Progenitor cell of endocrine pancreas (in vitro differentiated cells): ENCODE measurements around the gene ANKRD60. TPM values are rescaled to one million over a fixed set of nuclear protein-coding genes. Genes with fewer than 3 reads are reported as not detected.

Experiments used
- DNase-seq: peaks from one replicate; pipeline ENCODE4 v3.0.0; 2021; ENCODE audit warnings: low spot score; ENCODE audit not compliant: unreplicated experiment
- H3K27ac Mint-ChIP-seq: 2 replicates; pipeline ENCODE4 v1.8.0; 2021; ENCODE audit warnings: mild to moderate bottlenecking, moderate library complexity, mixed read lengths
- H3K27me3 Mint-ChIP-seq: 2 replicates; pipeline ENCODE4 v1.8.0; 2021; ENCODE audit warnings: mixed read lengths
- H3K36me3 Mint-ChIP-seq: 2 replicates; pipeline ENCODE4 v1.8.0; 2022; ENCODE audit warnings: mixed read lengths; ENCODE audit not compliant: insufficient read depth
- H3K4me1 Mint-ChIP-seq: 2 replicates; pipeline ENCODE4 v1.8.0; 2021; ENCODE audit warnings: low read depth, mixed read lengths
- H3K4me3 Mint-ChIP-seq: 2 replicates; pipeline ENCODE4 v1.8.0; 2021; ENCODE audit warnings: low read depth, mild to moderate bottlenecking, moderate library complexity, mixed read lengths
- H3K9me3 Mint-ChIP-seq: 2 replicates; pipeline ENCODE4 v1.8.0; 2021; ENCODE audit warnings: low read depth, mixed read lengths
- CTCF ChIP-seq: fragments of 200-600 bp; sonication (generic); IDR thresholded peaks from one replicate; pipeline ENCODE4 v1.5.0; 2021; ENCODE audit warnings: antibody characterized with exemption, mild to moderate bottlenecking; ENCODE audit not compliant: unreplicated experiment
- total RNA-seq: library from RNA; stranded (reverse); gene quantifications from 2 replicates; pipeline ENCODE4 v1.2.1, GENCODE V29; 2021

The ANKRD60 gene
- total RNA-seq, 1 donor from 2014 or later: not detected

- no peak for DNase-seq
- Mint-ChIP-seq H3K27me3 (peaks cover 22% of the 10 kb centered on the region), H3K4me3 (no peak overlapping the region), H3K27ac (no peak overlapping the region), H3K36me3 (no peaks in the 10 kb centered on the region), H3K9me3 (peaks cover 6% of the 10 kb centered on the region), H3K4me1 (no peaks in the 10 kb centered on the region)
- no peak for TF ChIP-seq CTCF
Observed at GRCh38 chr20:58198901-58199355, 29.5 kb downstream of the ANKRD60 start.

GRCh38 chr20:58198384-58198783 is 30.1 kb downstream of the ANKRD60 start:
- H3K4me1 Mint-ChIP-seq: no peaks in the 10 kb centered on the region
- no peak for TF ChIP-seq CTCF
- H3K27ac Mint-ChIP-seq: no peak overlapping the region
- H3K9me3 Mint-ChIP-seq: peaks cover 6% of the 10 kb centered on the region
- H3K36me3 Mint-ChIP-seq: no peaks in the 10 kb centered on the region
- DNase-seq: no peak
- H3K27me3 Mint-ChIP-seq: peaks cover 16% of the 10 kb centered on the region
- no peak overlapping the region for H3K4me3 Mint-ChIP-seq

GRCh38 chr20:58197185-58197469 is 31.3 kb downstream of the ANKRD60 start:
- no peak for DNase-seq
- no peaks in the 10 kb centered on the region for H3K36me3 Mint-ChIP-seq
- peaks cover 20% of the 10 kb centered on the region for H3K27me3 Mint-ChIP-seq
- peaks cover 6% of the 10 kb centered on the region for H3K9me3 Mint-ChIP-seq
- H3K4me3 Mint-ChIP-seq: no peak overlapping the region
- H3K4me1 Mint-ChIP-seq: no peaks in the 10 kb centered on the region
- TF ChIP-seq CTCF: no peak
- no peak overlapping the region for H3K27ac Mint-ChIP-seq

- Mint-ChIP-seq H3K4me1 (no peaks in the 10 kb centered on the region), H3K36me3 (no peaks in the 10 kb centered on the region), H3K27me3 (peaks cover 18% of the 10 kb centered on the region), H3K9me3 (peaks cover 6% of the 10 kb centered on the region), H3K4me3 (no peak overlapping the region), H3K27ac (no peak overlapping the region)
- DNase-seq: no peak
- no peak for TF ChIP-seq CTCF
Observed at GRCh38 chr20:58196402-58197184, 31.9 kb downstream of the ANKRD60 start.

GRCh38 chr20:58195047-58195446 is 33.4 kb downstream of the ANKRD60 start:
- no peak for TF ChIP-seq CTCF
- Mint-ChIP-seq H3K36me3 (no peaks in the 10 kb centered on the region), H3K9me3 (peaks cover 6% of the 10 kb centered on the region), H3K4me3 (no peak overlapping the region), H3K27me3 (peaks cover 19% of the 10 kb centered on the region), H3K4me1 (no peaks in the 10 kb centered on the region), H3K27ac (no peak overlapping the region)
- no peak for DNase-seq
